HG02970 (cell line): ENCODE results near the gene CEBPG.

ENCODE experiments used
- ATAC-seq: cut with Tn5 transposase; IDR thresholded peaks from one replicate; pipeline ENCODE4 v1.9.1; 2021; ENCODE audit warnings: mild to moderate bottlenecking, moderate library complexity, moderate number of reproducible peaks; ENCODE audit not compliant: unreplicated experiment, low FRiP score

The CEBPG gene

DNA sequence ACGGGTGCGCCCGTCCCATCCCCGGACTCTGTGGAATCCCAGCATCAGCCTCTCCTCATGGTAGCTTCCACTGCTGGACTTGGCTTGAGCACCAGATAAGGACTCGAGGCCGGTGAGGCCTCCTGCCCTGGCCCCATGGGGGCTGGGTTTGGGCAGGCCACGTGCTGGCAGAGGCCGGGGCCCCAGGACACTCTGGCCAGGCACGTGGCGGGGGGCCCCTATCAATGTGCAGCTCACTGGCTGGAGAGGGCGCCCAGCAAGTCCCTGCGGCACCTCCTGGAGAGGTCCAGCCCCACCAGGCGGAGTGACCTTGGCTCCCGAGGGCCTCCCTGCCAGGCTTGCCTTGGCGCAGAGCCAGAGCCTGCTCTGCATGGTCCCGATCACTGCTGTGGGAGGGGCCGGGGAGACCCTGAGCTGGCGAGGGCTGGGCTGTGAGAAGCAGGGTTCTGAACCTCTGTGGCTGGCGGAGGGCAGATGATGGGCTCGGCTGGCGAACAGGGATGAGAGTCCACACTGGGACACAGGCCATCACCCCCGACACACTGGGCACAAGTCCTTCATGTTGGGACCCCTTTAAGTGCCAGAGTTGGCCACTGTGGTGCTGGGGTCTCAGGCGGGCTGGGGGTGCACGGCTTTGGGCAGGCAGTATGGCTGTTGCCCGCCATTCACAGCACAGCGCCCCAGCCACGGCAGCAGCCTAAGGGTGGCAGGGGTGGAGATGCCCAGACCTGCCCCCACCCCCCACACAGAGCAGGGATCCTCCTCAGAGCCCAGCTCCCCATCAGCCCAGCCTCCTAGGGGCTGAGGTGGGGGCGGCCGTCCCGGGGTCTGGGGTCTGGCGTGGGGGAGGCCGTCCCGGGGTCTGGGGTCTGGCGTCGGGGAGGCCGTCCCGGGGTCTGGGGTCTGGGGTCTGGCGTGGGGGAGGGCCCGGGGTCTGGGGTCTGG lies 19.1 kb downstream of the CEBPG start:
- no peak for ATAC-seq

- ATAC-seq, result no peak
Observed at GRCh38 chr19:33393286-33394005, 19.9 kb downstream of the CEBPG start.

DNA sequence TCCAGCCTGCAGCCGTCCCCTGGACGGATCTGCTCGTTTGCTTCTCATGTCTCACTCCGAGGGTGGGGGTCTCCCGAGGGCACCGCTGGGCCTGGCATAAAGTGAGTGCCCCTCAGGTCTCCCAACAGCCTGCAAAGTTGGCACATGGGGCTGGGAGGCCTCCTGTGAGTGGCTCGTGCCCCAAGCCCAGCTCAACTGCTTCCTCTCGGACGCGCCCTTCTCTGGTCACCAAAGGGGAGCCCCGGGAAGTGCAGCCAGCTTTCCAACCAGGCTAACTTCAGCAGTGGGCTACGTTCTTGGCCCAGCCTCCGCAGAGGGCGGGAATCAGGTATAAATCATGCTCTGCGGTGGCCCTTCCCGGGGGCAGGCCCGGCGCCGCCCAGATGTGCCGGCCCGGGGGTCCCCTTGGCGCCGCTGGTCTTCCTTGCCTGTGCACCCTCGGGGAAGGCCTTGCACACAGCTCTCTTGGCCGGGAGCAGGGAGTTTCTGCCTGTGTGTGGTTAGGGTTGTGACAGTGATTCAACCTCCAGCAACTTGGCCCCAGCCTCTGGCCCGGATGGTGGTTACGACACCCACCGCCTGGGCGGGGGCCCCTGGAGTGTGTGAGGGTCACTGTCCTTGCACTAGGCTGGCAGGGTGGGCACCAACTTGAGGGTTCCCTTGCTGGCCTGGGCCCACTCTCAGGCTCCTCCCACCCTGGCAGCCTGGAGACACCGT lies 20.7 kb downstream of the CEBPG start:
- ATAC-seq, result no peak

GRCh38 chr19:33394723-33395560 lies 21.4 kb downstream of the CEBPG start:
- ATAC-seq, result no peak

- no peak for ATAC-seq
Observed at GRCh38 chr19:33395561-33396550, 22.3 kb downstream of the CEBPG start.

- ATAC-seq, result no peak
Observed at GRCh38 chr19:33396701-33397535, 23.4 kb downstream of the CEBPG start.

GRCh38 chr19:33397536-33398360 lies 24.2 kb downstream of the CEBPG start:
- ATAC-seq, result no peak

DNA sequence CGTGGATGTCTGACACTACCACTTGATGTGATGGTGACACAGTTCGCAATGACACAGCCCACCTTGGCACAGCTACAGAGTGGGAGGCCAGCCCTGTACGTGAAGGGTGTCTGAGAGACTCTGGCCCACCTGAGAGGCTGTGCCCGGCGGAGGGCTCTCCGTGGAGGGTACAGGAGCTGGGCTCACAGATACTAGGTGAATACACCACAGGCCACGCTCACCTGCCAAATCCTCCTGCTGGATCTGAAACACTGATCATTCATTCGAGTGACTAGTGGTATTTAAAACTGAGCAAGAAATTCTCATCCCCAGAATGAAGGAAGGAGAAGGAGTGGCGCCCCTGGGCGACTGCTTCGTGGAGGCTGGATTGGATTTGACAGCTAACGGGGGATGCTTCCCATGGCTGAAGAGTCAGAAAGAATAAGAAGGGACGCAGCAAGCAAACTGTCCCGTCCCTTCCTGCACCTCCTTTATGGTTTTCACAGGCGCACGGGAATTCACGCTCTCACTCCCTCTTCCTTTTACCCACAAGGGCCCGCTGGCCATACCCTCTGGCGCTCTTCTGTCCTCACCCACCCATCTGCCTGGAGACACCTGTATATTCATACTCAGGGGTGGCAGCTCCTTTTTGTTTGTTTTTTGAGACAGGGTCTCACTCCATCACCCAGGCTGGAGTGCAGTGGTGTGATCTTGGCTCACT lies 25.0 kb downstream of the CEBPG start:
- no peak for ATAC-seq

DNA sequence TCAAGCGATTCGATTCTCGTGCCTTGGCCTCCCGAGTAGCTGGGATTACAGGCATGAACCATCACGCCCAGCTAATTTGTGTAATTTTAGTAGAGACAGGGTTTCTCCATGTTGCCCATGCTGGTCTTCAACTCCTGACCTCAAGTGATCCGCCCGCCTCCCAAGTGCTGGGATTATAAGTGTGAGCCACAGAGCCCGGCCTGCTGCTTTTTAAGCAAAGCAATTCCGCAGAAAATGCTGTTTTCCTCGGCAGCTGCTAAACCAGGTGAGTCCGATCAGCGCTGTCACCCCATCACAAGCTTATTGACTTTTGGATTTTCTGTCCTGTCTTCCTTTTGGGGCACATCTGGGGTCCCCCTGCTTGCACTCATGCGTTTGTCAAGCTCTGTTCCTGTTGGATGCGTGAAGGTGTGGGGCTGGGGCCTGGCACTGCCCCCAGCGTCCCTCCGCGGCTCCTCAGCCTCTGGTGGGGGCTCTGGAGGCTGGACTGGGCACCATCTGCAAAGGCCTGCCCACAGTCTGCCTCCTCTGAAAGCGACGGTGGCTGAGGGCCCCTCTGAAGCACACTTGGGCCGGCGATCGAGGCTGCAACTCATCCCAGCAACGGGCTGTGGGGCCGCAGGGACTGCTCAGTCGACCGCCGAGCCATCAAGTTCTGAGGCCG lies 25.7 kb downstream of the CEBPG start:
- ATAC-seq, result no peak

GRCh38 chr19:33399745-33400681 lies 26.5 kb downstream of the CEBPG start:
- ATAC-seq, result no peak

GRCh38 chr19:33400856-33401682 lies 27.6 kb downstream of the CEBPG start:
- no peak for ATAC-seq

GRCh38 chr19:33401683-33402420 lies 28.3 kb downstream of the CEBPG start:
- no peak for ATAC-seq

- ATAC-seq, result no peak
Observed at GRCh38 chr19:33402421-33403220, 29.1 kb downstream of the CEBPG start.
